SIG-M5 (cell line): Measurements from ENCODE around the gene FBP2.
"Not testable (repeated sequence)": the region's sequence is repeated elsewhere in the genome, so short reads cannot be mapped to it uniquely, and the experiment has no call there.

Experiments
- DNase-seq: peaks from one replicate; lab custom pipeline; 2025; lab: John Stamatoyannopoulos, UW

The FBP2 gene

DNA sequence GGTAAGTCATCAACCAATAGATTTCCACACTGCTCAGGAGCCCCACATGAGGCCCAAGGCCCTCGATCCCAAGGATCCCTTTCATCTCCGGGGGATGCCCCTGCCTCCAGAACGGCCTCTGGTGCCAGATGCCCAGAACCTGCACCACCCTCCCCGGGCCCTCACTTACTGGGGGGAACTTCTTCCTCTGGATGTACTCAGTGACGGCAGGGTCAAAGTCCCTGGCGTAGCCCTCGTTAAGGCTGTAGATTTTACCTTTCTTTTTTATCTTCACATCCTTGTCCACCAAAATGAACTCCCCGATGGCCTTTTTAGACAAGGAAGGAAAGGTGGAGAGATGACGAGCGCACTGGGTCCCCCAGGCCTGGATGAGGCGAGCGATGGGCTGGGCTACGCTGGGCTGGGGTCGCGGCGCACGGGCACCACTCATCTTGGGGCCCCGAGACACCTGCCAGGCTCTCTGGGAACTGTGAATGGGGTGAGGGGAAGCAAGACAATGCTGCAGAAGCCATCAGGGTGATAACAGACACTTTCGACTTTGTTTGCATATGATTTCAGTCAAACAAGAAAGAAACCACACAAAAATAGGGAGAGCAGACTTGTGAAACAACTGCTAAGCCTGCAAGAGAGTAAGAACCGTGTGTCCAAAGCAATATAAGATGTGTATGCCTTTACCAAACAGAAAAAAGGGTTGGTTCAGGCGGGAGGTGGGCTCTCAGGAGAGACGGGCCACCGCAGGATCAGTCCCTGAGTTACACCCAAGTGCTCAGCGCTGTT, 13.2 kb upstream of the FBP2 start:
- DNase-seq, result no peak

DNA sequence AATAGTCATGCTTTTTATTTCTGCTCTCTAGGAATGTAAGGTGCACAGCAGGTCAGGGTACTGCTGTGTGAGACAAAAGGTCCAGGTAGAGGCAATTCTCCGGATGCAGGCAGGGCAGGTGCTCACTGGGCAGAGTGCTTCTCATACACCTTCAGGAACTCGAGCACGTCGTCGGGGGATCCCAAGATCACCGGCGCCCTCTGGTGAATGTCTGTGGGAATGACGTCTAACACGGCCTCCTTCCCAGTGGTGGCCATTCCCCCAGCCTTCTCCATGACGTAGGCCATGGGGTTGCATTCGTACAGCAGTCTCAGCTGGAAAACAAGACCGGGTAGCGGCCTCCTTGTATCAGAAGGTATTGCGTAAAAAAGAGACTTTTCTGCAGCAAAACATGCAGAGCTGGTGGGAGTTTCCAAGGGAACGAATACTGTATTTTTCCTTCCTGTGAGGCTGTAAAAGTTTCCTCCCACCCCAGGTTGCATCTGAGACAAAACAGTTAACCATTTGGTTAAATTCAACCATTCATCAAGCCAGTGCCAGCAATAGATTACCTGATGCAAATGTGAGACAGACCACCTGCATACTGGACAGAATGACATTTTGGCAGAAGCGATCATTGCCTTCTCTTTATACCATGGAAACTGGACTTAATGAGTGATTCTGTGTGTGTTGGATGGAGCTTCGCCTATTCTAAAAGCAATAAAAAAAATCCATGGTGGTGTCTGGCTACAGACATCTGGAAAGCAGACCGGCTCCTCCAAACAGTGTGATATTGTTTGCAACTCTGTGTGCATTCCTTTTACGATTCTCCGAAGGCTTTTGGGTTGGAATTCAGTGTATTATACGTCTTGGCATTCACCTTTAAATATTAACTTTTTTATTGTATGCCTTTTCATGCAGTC, 9.9 kb upstream of the FBP2 start:
- no peak for DNase-seq

DNA sequence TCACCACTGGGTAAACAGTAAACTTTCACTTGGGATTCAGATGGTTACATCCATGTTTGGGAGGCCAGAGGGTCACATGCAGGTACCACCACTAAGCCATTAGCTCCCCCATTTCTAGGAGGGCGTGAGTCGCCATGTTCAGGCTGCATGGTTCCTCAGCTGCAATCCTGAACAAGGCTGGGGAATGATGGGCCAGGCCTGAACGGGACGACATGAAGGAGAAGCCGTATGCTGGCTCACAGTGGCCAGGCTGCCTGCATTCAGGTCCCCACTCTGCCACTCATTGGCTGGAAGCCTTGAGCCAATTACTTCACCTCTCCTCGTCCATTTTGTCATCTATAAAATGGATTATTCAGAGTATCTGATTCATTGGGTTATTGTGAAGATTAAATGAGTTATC, 9.0 kb upstream of the FBP2 start:
- no peak for DNase-seq

DNA sequence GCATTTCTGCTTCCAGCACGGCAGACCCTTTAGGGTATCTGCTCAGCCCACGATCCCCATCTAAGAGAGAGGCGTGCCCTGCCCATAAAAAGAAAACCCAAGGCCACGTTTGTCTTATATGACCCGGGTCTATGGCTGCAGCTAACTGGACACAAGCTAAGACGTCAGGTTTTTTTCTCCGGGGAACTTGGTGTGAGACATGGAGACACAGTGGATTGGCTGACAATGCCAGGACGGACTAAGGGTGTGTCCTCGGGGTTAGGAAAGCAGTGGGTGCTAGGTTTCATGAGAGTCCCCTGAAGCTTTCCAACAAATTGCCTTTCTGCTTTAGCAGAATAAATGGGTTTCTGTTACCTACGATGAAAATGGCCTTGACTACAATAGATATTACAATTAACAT, 7.1 kb upstream of the FBP2 start:
- no peak for DNase-seq

DNA sequence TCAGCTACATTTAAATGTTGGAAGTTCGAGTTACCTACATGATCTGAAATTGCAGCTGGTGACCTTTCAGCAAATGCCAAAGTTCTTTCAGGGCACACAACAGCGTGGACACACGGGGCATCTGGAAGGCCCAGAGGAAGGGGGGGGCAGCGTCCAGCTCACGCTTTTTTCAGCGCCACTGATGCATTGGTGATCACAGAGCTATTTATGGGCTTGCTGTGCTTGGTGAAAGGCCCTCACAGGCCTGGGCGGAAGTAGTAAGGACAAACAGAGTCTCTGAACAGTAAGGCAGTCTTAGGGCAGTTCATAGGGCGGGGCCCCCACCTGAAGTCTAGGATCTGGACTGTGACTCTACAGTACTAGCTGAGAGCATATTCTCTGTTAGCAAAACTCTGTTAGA, 6.6 kb upstream of the FBP2 start:
- no peak for DNase-seq

DNA sequence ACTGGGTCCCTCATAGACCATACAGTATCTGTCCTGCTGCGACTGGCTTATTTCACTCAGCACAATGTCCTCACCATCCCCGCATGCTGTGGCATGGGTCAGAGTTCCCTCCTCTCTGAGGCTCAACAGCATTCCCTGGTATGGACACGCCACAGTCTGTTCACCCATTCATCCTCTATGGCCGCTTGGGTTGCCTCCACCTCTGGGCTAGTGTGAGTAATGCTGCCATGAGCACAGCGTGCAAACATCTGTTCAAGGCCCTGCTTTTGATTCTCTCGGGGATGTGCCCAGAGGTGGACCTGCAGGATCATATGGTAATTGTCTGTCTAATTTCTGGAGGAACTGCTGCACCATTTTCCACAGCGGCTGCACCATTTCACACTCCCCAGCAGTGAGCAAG, 5.5 kb upstream of the FBP2 start:
- DNase-seq, result no peak

DNA sequence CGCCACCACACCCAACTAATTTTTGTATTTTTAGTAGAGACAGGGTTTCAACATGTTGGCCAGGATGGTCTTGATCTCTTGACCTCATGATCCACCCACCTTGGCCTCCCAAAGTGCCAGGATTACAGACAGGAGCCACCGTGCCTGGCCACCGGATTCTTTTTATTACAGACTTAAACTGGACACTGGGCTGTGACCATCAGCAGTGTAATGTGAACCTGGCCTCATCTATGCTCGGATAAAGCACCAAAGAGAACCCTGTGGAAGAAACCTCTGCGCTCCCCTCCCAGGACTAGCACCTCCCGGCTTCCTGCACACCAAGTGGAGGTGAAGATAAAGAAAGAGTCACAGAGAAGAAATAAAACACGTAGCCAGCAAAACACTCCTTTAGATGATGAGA, 941 bp downstream of the FBP2 start:
- DNase-seq, result not testable (repeated sequence)

DNA sequence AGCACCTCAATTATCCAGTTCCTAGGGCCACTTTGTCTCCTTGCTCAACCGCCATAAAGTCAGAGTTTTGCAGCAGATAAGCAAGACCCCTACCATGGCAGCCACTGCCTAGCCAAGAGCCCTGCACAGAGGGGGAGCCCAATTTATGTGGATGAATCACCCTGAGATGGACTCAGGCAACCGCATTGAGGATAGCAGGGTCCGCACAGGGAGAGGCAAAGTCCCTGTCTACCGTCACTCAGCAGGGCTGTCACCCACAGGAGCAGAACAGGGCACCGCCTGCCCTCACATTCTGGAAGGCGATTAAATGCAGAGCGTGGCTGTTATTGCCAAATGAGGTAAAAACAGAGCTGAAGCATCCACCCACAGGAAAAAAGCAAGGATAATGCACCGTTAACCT, 1.7 kb downstream of the FBP2 start:
- no peak for DNase-seq

DNA sequence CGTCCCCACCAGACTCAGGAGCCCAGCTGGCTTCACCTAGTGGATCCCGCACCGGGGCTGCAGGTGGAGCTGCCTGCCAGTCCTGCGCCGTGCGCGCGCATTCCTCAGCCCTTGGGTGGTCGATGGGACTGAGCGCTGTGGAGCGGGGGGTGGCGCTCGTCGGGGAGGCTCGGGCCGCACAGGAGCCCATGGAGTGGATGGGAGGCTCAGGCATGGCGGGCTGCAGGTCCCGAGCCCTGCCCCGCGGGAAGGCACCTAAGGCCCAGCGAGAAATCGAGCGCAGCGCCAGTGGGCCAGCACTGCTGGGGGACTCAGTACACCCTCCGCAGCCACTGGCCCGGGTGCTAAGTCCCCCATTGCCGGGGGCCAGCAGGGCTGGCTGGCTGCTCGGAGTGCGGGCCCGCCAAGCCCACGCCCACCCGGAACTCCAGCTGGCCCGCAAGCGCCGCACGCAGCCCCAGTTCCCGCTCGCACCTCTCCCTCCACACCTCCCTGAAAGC, 2.5 kb downstream of the FBP2 start:
- DNase-seq, result not testable (repeated sequence)

DNA sequence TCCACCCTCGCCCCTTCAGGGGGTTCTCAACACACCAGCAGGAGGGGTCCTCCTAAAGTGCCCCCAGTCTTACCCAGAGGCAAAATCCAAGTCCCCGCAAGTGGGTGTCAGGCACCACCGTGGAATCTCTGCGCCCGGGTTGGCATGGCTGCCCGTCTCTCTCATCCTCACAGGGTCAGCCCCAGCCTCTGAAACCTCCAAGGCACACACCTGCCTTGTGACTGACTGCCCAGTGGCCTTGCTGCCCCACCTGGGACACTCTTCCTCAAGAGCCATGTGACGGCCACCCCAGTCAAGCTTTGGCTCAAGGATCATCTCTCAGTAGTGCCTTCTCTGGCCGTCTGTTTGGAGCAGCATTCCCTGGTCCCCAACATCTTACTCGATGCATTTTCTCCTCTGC, 4.9 kb downstream of the FBP2 start:
- no peak for DNase-seq

DNA sequence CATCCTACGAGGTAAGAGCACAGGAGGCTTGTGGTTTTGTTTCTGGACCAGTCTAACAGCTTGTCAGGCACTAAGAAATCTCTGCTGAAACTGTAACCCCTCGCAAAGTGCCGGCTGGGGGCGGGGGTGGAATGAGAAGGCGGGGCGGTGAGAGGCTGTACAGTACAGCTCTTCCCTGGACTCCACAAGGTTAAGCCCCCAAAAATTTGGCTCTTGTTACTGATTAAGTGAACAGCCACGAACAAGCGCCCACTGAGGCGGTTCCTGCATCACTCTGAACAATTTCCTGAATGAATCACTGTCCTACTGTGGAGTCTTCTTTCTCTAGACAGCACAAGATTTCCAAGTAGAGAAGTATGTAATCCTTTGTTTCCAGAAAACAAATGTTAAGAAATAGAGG, 6.8 kb downstream of the FBP2 start:
- no peak for DNase-seq

DNA sequence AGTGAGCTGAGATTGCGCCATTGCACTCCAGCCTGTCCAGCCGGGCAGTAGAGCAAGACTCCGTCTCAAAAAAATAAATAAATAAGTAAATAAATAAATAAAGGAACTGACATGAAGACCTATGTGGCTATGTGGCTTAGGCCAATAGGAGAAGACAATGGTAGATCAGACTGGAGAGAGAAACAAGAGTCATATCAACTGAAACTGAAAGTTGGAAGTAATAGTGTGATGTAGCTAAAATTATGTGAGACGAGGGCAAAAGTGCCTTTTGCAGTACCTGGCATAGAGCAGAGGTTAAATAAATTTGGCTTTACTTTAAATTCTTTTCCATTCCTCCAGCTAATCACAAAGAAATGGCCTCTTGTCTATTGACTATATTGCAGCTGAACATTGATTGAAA, 7.3 kb downstream of the FBP2 start:
- no peak for DNase-seq

DNA sequence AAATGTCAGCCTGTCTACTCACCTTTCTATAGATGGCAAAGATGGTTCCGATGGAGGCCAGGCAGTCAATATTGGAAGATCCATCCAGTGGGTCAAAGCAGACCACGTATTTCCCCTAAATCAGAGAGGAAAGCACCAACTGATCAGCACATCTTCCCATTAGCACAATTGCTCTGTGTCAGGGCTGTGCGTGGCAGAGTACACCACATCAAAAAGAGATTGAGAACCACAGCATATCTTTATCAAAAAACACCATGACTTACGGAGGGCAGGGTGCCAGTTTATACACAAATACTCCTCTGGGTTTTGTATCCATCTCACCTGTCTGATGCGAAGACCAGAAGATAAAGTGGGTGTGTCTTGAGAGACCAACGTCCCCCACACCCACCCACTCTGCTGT, 9.1 kb downstream of the FBP2 start:
- DNase-seq, result no peak

DNA sequence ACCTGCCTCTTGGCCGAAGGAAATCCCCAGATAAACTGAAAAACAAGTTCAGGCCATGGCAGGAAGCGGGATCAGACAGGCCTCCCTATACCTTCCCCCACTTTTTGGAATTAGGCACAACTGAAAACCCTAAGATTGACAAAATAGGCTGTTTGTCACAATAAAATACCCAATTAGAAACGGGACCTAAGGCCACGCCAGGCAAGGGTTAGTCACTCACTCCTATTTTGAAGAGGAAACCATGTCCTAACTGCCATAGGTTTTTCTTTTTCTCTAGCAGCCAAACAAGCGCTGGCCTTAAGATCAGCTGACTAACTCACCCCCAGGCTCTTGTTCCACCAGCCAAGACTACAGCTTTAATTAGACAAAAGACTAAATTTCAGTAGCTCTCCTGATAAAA, 11.9 kb downstream of the FBP2 start:
- DNase-seq, result no peak

DNA sequence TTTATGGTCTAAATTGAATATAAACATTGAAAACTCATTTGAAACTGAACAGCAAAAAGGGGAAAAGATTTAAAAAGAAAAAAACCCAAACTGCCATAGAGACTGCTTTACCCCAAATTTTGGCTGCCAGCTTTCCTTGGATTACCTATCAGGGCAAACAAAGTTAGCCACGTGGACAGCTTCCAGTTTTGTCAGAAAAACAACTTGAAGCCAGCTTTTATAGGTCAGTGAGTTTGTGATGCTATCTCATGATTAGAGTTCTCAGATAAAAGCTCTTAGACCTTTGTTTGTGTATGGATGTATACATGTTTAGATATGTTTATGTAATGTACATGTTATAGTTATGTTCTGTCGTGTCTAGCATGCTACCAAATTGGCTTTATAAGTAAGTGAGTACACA, 16.1 kb downstream of the FBP2 start:
- no peak for DNase-seq

DNA sequence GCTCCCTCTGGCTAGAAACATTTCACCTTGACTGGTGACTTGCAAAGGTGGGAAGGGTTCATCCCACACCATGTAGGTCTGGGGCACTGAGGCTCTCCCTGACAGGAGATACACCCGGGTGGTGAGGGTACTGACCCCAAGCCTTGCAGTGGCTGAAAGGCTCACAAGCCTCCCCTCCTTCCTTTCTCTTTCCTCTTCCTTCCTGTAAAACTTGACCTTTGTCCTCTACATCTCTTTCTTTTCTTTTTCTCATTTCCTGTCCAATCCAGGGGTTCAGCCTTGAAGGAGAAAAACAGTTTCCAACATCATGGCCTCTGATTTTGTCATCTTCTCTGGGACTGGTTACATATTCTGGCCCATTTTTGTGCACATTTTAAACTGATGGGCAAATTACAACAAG, 16.6 kb downstream of the FBP2 start:
- no peak for DNase-seq

DNA sequence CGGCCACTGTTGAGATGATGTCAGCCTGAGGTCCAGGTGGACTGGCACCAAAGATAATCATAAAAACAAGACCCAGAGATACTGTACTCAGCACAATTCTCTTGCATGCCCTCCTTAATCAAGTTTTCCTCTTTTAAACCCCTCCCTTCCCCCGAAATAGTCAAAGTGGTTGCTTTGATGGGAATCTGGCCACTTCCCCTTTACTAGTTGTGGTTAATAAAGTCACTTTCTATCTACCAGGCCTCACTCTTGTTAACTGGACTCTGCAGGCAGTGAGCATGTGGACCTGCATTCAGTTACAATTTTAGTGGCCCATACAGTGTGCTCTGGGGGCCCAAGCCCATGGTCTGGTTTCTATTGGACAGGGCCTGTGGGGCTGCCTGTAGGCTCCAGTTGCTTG, 17.5 kb downstream of the FBP2 start:
- no peak for DNase-seq

DNA sequence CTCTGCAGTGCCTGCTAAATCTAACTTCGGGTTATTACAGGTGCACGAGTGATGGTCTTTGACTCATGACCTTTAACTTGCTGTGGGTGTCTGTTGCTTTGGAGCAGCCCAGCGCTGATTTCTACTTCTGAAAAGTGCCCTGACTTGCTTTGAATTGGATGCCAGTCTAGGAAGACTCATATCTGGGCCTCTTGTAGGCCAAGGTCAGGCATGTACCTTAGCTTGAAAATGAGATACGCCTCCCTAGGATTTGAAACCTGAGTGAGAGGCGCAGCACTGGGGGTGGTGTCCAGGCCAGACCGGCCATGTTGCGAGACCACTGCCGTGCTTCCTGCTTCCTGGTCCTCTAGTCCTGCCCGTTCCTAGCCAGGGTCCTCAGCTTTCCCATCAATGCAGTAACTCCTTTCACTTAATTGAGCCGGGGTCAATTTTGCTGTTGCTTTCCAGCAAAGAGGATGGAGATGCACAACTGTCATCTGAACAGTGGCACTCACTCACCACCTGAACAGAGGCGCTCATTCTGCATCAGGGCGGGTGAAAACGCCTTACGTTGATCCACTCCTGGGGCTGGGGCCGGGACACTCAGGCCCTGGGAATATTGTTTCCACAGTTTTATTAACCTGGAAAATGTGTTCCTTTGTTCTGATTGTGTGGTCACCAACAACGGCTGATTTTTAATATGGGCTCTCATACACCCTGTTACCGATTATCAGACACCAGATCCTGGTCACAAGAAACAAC, 24.5 kb downstream of the FBP2 start:
- no peak for DNase-seq

DNA sequence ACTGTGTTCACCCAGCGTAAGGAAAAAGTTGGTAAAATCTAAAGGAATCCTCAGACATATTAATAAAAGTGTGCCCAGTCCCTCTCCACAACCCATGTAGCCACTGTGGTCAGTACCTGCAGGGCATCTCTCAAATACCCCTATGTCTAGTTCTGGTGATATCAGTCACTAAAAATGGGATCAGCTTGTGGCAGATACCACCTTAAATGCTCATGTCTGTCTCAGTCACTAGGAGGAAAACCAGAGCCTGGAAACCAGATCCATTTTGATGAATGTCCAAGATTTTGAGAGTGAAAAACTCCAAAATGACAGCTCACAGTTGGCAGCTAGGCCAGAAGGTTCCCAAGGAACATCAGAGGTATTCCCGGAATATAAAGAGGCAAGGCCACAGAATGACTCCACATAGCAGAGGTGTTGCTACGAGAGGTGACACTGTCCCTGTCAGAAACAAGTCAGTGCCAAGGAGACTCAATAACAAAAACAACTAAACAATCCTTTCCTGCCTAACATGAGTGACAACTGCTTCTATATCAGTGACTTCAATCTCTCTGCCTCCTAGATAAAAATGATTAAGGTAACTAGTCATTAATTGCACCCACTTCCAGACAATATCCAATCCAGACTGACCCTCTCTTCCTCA, 25.3 kb downstream of the FBP2 start:
- no peak for DNase-seq

DNA sequence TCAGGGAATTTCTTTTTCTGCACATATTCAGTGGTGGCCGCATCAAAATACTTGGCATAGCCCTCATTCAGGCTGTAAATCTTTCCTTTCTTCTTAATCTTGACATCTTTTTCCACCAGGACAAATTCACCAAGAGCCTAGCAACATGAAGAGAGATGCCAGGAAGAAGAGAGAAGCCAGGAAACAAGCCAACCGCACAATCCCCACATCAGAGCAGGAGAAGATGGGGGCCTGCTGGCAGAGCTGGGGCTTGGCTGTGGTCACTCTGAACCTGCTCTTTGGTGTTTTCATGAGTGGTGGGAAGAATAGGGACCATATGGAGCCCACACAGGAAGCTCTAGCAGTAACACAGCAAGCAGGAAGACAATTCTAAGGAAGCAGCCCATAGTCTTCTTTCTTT, 26.4 kb downstream of the FBP2 start:
- no peak for DNase-seq

DNA sequence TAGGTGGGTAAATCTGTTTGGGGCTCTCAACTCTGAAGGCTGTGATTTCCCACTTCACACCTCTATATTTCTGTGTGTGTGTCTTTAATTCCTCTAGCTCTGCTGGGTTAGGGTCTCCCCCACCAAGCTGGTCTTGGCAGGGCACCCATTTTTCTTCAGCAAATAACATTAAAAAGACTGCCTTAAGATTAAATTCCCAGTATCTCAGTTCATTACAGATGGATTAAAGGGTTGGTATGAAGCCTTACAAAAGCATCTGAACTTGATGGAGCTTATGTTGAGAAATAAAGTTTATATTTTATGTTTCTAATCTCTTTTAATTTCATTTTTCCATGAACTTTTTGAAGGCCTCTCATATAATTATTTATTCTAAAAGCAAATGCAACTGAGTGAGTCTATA, 27.1 kb downstream of the FBP2 start:
- DNase-seq, result no peak

DNA sequence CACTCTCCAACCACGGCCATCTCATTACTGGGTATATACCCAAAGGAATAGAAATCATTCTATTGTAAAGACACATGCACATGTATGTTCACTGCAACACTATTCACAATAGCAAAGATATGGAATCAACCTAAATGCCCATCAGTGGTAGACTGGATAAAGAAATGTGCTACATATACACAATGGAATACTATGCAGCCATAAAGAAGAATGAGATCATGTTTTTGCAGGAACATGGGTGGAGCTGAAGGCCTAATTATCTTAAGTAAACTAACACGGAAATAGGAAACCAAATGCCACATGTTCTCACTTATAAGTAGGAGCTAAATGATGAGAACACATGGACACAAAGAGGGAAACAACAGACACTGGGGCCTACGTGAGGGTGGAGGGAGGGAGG, 29.3 kb downstream of the FBP2 start:
- not testable (repeated sequence) for DNase-seq
